Measurements from ENCODE around the gene BCL3. TPM values are rescaled to one million over a fixed set of nuclear protein-coding genes. Genes with fewer than 3 reads are reported as not detected.

Gene BCL3
- total RNA-seq, 2 donors from 2014 or later = 15.3 to 25.2 TPM

- Histone ChIP-seq H3K36me3 (no peaks in the 10 kb centered on the region), H3K4me3 (no peak overlapping the region), H3K27ac (no peak overlapping the region), H3K4me1 (peaks cover 0 to 56% of the 10 kb centered on the region in 2 donors), H3K9me3 (no peaks in the 10 kb centered on the region), H3K27me3 (no peaks in the 10 kb centered on the region)
- peak; percentile 90 for DNase-seq (ENCODE audit: low spot score)
- peak; percentile 96 to 98 for TF ChIP-seq CTCF (IDR thresholded peaks at IDR 0.05)
Measured at GRCh38 chr19:44723952-44724319, 24.6 kb upstream of the BCL3 start.

- Histone ChIP-seq H3K9me3 (no peaks in the 10 kb centered on the region), H3K4me1 (peaks cover 0 to 51% of the 10 kb centered on the region in 2 donors), H3K4me3 (no peak overlapping the region), H3K27me3 (no peaks in the 10 kb centered on the region), H3K36me3 (no peaks in the 10 kb centered on the region), H3K27ac (no peak overlapping the region)
- no peak for TF ChIP-seq CTCF (IDR thresholded peaks at IDR 0.05)
- DNase-seq (ENCODE audit: low spot score) = no peak
Measured at GRCh38 chr19:44725251-44725650, 23.3 kb upstream of the BCL3 start.

- Histone ChIP-seq H3K4me1 (peaks cover 0 to 46% of the 10 kb centered on the region in 2 donors), H3K27ac (no peak overlapping the region), H3K4me3 (no peak overlapping the region), H3K27me3 (no peaks in the 10 kb centered on the region), H3K9me3 (no peaks in the 10 kb centered on the region), H3K36me3 (no peaks in the 10 kb centered on the region)
- TF ChIP-seq CTCF (IDR thresholded peaks at IDR 0.05) = no peak
- DNase-seq (ENCODE audit: low spot score) = no peak
Measured at GRCh38 chr19:44725684-44726083, 22.8 kb upstream of the BCL3 start.

GRCh38 chr19:44726465-44726864 lies 22.0 kb upstream of the BCL3 start:
- Histone ChIP-seq H3K9me3 (no peaks in the 10 kb centered on the region), H3K4me3 (no peak overlapping the region), H3K27ac (no peak overlapping the region), H3K4me1 (peaks cover 0 to 41% of the 10 kb centered on the region in 2 donors), H3K27me3 (no peaks in the 10 kb centered on the region), H3K36me3 (no peaks in the 10 kb centered on the region)
- no peak for TF ChIP-seq CTCF (IDR thresholded peaks at IDR 0.05)
- DNase-seq (ENCODE audit: low spot score) = no peak

- no peaks in the 10 kb centered on the region for H3K27me3 ChIP-seq
- H3K4me3 ChIP-seq = no peak overlapping the region
- no peak overlapping the region for H3K27ac ChIP-seq
- TF ChIP-seq CTCF (IDR thresholded peaks at IDR 0.05) = no peak
- no peaks in the 10 kb centered on the region for H3K36me3 ChIP-seq
- H3K9me3 ChIP-seq = no peaks in the 10 kb centered on the region
- H3K4me1 ChIP-seq = peaks cover 0 to 24% of the 10 kb centered on the region in 2 donors
- no peak for DNase-seq (ENCODE audit: low spot score)
Measured at GRCh38 chr19:44728178-44728577, 20.3 kb upstream of the BCL3 start.

GRCh38 chr19:44729516-44730033 lies 18.9 kb upstream of the BCL3 start:
- no peak for TF ChIP-seq CTCF (IDR thresholded peaks at IDR 0.05)
- Histone ChIP-seq H3K27ac (no peak overlapping the region), H3K4me3 (no peak overlapping the region), H3K9me3 (no peaks in the 10 kb centered on the region), H3K36me3 (no peaks in the 10 kb centered on the region), H3K4me1 (peaks cover 0 to 11% of the 10 kb centered on the region in 2 donors), H3K27me3 (no peaks in the 10 kb centered on the region)
- DNase-seq (ENCODE audit: low spot score) = no peak

Data from right atrium auricular region (tissue), 2 donors.